ENCODE results near the gene TFDP2.
A peak's percentile ranks its signal among the peaks of the same experiment; 100 is the strongest.
"Not testable (repeated sequence)": the region's sequence is repeated elsewhere in the genome, so short reads cannot be mapped to it uniquely, and the experiment has no call there.

Gene TFDP2

GRCh38 chr3:142021127-142021526 lies 128.2 kb downstream of the TFDP2 start:
- DNase-seq (ENCODE audit: low spot score), result no peak
- POLR2A ChIA-PET (ENCODE audit: low non-redundant PET), result no interaction called here
- H3K27ac ChIP-seq, result no peak overlapping the region
- TF ChIP-seq CTCF (conservative IDR thresholded peaks at IDR 0.05; ENCODE audit: low read depth), result no peak
- CTCF ChIA-PET, result interaction anchor here (0.6 kb wide), 1 partner anchor 16 kb away, joined by 3 read pairs; no protein-coding TSS in a partner anchor

GRCh38 chr3:142019794-142020320 lies 129.5 kb downstream of the TFDP2 start:
- no peak for TF ChIP-seq CTCF (conservative IDR thresholded peaks at IDR 0.05; ENCODE audit: low read depth)
- peak; percentile 22 for DNase-seq (ENCODE audit: low spot score)
- POLR2A ChIA-PET (ENCODE audit: low non-redundant PET), result no interaction called here
- CTCF ChIA-PET, result no interaction called here
- H3K27ac ChIP-seq, result peak overlapping the region; percentile 62

GRCh38 chr3:142013993-142014392 lies 135.4 kb downstream of the TFDP2 start:
- ChIA-PET POLR2A (ENCODE audit: low non-redundant PET) (interaction anchor here (0.6 kb wide), 1 partner anchor 38 kb away, joined by 3 read pairs; no protein-coding TSS in a partner anchor), CTCF (no interaction called here)
- TF ChIP-seq CTCF (conservative IDR thresholded peaks at IDR 0.05; ENCODE audit: low read depth), result no peak
- no peak overlapping the region for H3K27ac ChIP-seq
- no peak for DNase-seq (ENCODE audit: low spot score)

- POLR2A ChIA-PET (ENCODE audit: low non-redundant PET), result interaction anchor here (0.6 kb wide), 1 partner anchor 39 kb away, joined by 3 read pairs; no protein-coding TSS in a partner anchor
- TF ChIP-seq CTCF (conservative IDR thresholded peaks at IDR 0.05; ENCODE audit: low read depth), result no peak
- no peak overlapping the region for H3K27ac ChIP-seq
- CTCF ChIA-PET, result no interaction called here
- DNase-seq (ENCODE audit: low spot score), result no peak
Measured at GRCh38 chr3:142013326-142013980, 135.9 kb downstream of the TFDP2 start.

- ChIA-PET POLR2A (ENCODE audit: low non-redundant PET) (no interaction called here), CTCF (no interaction called here)
- DNase-seq (ENCODE audit: low spot score), result no peak
- TF ChIP-seq CTCF (conservative IDR thresholded peaks at IDR 0.05; ENCODE audit: low read depth), result no peak
- H3K27ac ChIP-seq, result no peak overlapping the region
Measured at GRCh38 chr3:142009029-142009428, 140.3 kb downstream of the TFDP2 start.

GRCh38 chr3:142007710-142008399 lies 141.5 kb downstream of the TFDP2 start:
- POLR2A ChIA-PET (ENCODE audit: low non-redundant PET), result no interaction called here
- no peak overlapping the region for H3K27ac ChIP-seq
- no peak for DNase-seq (ENCODE audit: low spot score)
- TF ChIP-seq CTCF (conservative IDR thresholded peaks at IDR 0.05; ENCODE audit: low read depth), result no peak
- CTCF ChIA-PET, result interaction anchor here (0.5 kb wide), 1 partner anchor 59 kb away, joined by 5 read pairs; no protein-coding TSS in a partner anchor

- CTCF ChIA-PET, result interaction anchor here (0.6 kb wide), 2 partner anchors 15 to 97 kb away, joined by 3 to 4 read pairs; no protein-coding TSS in a partner anchor
- POLR2A ChIA-PET (ENCODE audit: low non-redundant PET); DNase-seq (ENCODE audit: low spot score); H3K27ac ChIP-seq: not testable (repeated sequence)
Measured at GRCh38 chr3:142004957-142005356, 144.4 kb downstream of the TFDP2 start.

Data from RWPE1 (cell line).